Esophagus squamous epithelium (tissue), 5 donors: ENCODE measurements around the gene CHST12. TPM values are rescaled to one million over a fixed set of nuclear protein-coding genes. Genes with fewer than 3 reads are reported as not detected.

Source experiments
- DNase-seq: peaks from one replicate; lab custom pipeline; 2025; lab: John Stamatoyannopoulos, UW
- H3K27ac ChIP-seq, 4 donors: fragments of 200-600 bp; sonication (generic); one replicate each; pipeline ENCODE4 v1.5.1; 2016 to 2019; ENCODE audit warnings: mild to moderate bottlenecking in 1 of 4
- H3K27me3 ChIP-seq, 4 donors: fragments of 200-600 bp; sonication (generic); 1 replicate in 3 of 4; 2 replicates in 1 of 4; pipeline versions ENCODE4 v1.5.1 to v1.6.0; 2017 to 2021; ENCODE audit warnings: antibody characterized with exemption in 1 of 4
- H3K36me3 ChIP-seq, 3 donors: fragments of 200-600 bp; sonication (generic); one replicate each; pipeline ENCODE4 v1.5.1; 2016 to 2019
- H3K4me1 ChIP-seq, 3 donors: fragments of 200-600 bp; sonication (generic); one replicate each; pipeline ENCODE4 v1.5.1; 2017 to 2019
- H3K4me3 ChIP-seq, 4 donors: fragments of 200-600 bp; sonication (generic); 1 replicate in 3 of 4; 2 replicates in 1 of 4; pipeline ENCODE4 v1.5.1; 2016 to 2019; ENCODE audit warnings: mild to moderate bottlenecking in 2 of 4, moderate library complexity in 1 of 4
- H3K9me3 ChIP-seq, 3 donors: fragments of 200-600 bp; sonication (generic); one replicate each; pipeline ENCODE4 v1.5.1; 2016 to 2019
- CTCF ChIP-seq, 6 experiments: fragments of 450-650 bp in 4 of 6; fragments of 200-600 bp in 2 of 6; sonication (generic) in 2 of 6; IDR thresholded peaks; one replicate each; pipeline ENCODE4 v1.5.1; 2016 to 2019; ENCODE audit warnings: antibody characterized with exemption in 6 of 6, mild to moderate bottlenecking in 4 of 6, moderate library complexity in 4 of 6
- POLR2A ChIP-seq, 4 donors: fragments of 450-650 bp; IDR thresholded peaks; one replicate each; pipeline ENCODE4 v1.6.1; 2017; ENCODE audit warnings: antibody characterized with exemption in 4 of 4, mild to moderate bottlenecking in 4 of 4, moderate library complexity in 3 of 4
- WGBS, 2 donors: methylation state at CpG; one replicate each; pipeline ENCODE4 v1.1.5; 2018; 5-methylcytosine and 5-hydroxymethylcytosine counted together
- intact Hi-C: fragments of 100-400 bp; cut with DNase I; formaldehyde crosslinking; loops from one replicate; pipeline ENCODE4 v1.15.0; 2022
- total RNA-seq, 4 donors: library from RNA; depleted of rRNA; stranded (reverse); fragments of >200 nt; gene quantifications; one replicate each; pipeline ENCODE4 v1.1.0, GENCODE V29; 2016
- donor health status: DM: yes; HTN: yes; CAD: no.

CHST12 gene
- total RNA-seq, 4 donors from 2014 or later: 1.5 to 11.8 (median 5.0) TPM

DNA sequence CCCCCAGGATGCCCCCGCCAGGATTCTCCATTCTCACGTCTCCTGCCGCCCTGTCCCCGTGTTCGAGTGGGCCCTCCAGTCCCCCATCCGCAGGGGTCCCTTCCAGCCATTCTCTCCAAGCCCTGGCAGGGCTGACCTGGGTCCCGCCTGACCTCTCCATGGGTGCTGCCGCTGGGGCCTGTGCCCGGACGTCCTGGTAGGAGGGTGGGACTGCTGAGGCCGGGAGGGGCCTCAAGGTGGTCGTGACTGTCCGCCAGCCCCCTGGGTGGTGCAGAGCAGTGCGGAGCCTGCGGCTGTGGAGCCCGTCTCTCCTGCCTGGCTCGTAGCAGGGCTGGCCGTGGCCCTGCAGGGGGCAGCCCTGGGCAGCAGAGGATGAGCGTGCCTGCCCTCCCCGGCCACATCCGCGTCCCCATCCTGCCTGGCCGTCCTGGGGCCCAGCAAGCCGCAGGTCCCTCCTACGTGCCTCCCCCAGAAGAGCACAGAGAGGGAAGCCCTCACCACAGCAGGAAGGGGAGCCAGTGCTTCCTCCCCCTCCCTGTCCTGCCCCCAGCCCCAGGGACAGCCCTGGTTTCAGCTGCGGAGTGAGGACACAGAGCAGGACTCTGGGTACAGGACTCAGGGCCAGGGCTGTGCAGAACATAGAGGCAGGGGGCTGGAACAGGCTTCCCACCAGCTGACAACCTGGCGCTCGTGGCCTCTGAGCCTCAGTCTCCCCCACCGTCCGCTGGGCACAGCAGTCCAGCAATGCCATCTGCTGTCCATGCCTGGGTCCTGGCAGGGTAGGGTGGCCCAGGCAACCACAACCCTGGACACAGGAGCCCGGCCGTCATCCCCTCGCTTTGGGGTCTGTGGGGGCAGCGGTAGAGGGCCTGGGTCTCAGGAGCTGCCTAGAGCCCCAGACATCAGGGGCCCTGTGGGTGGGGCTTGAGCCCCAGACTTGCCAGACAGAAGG is 74.3 kb downstream of the CHST12 start:
- H3K27ac ChIP-seq: no peak overlapping the region
- H3K4me1 ChIP-seq: peaks cover 11 to 24% (median 20%) of the 10 kb centered on the region in 3 donors
- TF ChIP-seq CTCF (IDR thresholded peaks at IDR 0.05) (peak; percentile 54 to 80 (median 72)), POLR2A (IDR thresholded peaks at IDR 0.05) (no peak)
- 27 to 50% methylated on average over 2 of the region's 34 CpGs for WGBS, 2 donors
- no peaks in the 10 kb centered on the region for H3K36me3 ChIP-seq
- peaks cover 0 to 79% (median 1%) of the 10 kb centered on the region in 4 donors for H3K27me3 ChIP-seq
- intact Hi-C loops: no loop called here
- H3K9me3 ChIP-seq: peaks cover 0 to 5% (median 2%) of the 10 kb centered on the region in 3 donors
- no peak for DNase-seq
- H3K4me3 ChIP-seq: peak overlapping the region in 1 of 4 donors; percentile 21

DNA sequence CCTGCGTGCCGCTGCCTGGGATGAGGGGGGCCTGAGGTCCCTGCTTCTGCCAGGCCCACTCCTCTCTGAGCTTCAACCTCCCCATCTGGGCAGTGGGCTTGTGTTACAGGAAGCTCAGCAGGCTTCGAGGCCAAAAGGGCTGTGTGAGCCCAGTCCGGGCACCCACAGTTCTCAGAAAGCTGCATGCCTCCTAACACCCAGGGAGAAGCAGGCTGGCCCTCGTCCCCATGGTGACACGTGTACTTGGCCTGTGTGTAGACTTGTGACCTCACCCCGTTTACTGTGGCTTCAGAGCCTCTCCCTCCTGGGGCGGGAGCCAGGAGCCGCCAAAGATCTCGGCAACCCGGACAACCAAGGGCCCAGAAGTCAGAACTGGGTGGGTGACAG is 75.0 kb downstream of the CHST12 start:
- Histone ChIP-seq H3K36me3 (no peaks in the 10 kb centered on the region), H3K27me3 (peaks cover 0 to 86% (median 1%) of the 10 kb centered on the region in 4 donors), H3K9me3 (peaks cover 0 to 12% (median 9%) of the 10 kb centered on the region in 3 donors), H3K4me3 (peak overlapping the region in 1 of 4 donors; percentile 5), H3K27ac (no peak overlapping the region), H3K4me1 (peaks cover 11 to 24% (median 20%) of the 10 kb centered on the region in 3 donors)
- intact Hi-C loops: no loop called here
- WGBS, 2 donors: no CpG with 5 or more reads among the region's 11 CpGs
- DNase-seq: no peak
- TF ChIP-seq POLR2A (IDR thresholded peaks at IDR 0.05) (no peak), CTCF (IDR thresholded peaks at IDR 0.05) (no peak)

GRCh38 chr7:2478800-2479199 is 75.4 kb downstream of the CHST12 start:
- Histone ChIP-seq H3K4me3 (peak overlapping the region in 1 of 4 donors; percentile 5), H3K27ac (no peak overlapping the region), H3K36me3 (no peaks in the 10 kb centered on the region), H3K4me1 (peaks cover 11 to 24% (median 20%) of the 10 kb centered on the region in 3 donors), H3K9me3 (peaks cover 0 to 14% (median 9%) of the 10 kb centered on the region in 3 donors), H3K27me3 (peaks cover 0 to 89% (median 1%) of the 10 kb centered on the region in 4 donors)
- 60 to 67% methylated on average over 1 of the region's 19 CpGs for WGBS, 2 donors
- TF ChIP-seq CTCF (IDR thresholded peaks at IDR 0.05) (peak in 1 of 6 experiments; percentile 8), POLR2A (IDR thresholded peaks at IDR 0.05) (no peak)
- intact Hi-C loops: no loop called here
- no peak for DNase-seq

GRCh38 chr7:2479276-2480069 is 76.1 kb downstream of the CHST12 start:
- peaks cover 11 to 24% (median 20%) of the 10 kb centered on the region in 3 donors for H3K4me1 ChIP-seq
- peaks cover 0 to 88% (median 1%) of the 10 kb centered on the region in 4 donors for H3K27me3 ChIP-seq
- intact Hi-C loops: no loop called here
- TF ChIP-seq CTCF (IDR thresholded peaks at IDR 0.05): no peak
- TF ChIP-seq POLR2A (IDR thresholded peaks at IDR 0.05): no peak
- no peak overlapping the region for H3K4me3 ChIP-seq
- DNase-seq: no peak
- H3K36me3 ChIP-seq: no peaks in the 10 kb centered on the region
- no peak overlapping the region for H3K27ac ChIP-seq
- 68 to 83% methylated on average over 4 to 6 of the region's 16 CpGs for WGBS, 2 donors
- H3K9me3 ChIP-seq: peaks cover 0 to 14% (median 9%) of the 10 kb centered on the region in 3 donors
